ENCODE data around the gene TMEM135.

DNA sequence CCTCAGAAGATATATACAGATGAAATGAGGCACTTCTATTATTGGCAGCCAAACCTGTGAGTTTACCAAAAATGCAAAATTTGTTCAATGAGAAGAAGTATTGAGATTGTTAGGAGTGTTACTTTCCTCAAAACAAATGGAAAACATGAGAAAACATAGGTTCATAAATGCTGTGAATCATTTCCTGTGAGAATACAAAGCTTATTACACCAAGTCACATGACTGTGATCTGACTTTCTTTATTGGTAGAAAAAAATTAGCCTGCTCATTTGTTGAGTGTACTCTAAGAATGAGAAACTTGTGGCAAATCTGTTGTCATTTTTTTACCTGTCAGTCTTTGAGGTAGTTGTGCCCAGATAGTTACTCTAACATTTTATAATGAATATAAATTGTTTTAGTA is 215.1 kb downstream of the TMEM135 start:
- TF ChIP-seq SUZ12 (IDR thresholded peaks at IDR 0.05; ENCODE audit: extremely low read depth, insufficient read depth, insufficient read length), result no peak
- no peak for TF ChIP-seq YY1 (IDR thresholded peaks at IDR 0.05; ENCODE audit: insufficient read depth, insufficient read length)

Measured in NT2/D1 (cell line).